OCI-LY1 (cell line): ENCODE data around the gene WDFY4.

Experiments used
- H2AFZ ChIP-seq: fragments of 200-600 bp; sonication (generic), shearing (Covaris generic); 2 replicates; pipeline ENCODE4 v1.6.0; 2014; ENCODE audit warnings: antibody characterized with exemption, mild to moderate bottlenecking, low read length
- H3F3A ChIP-seq: fragments of 200-600 bp; sonication (generic), shearing (Covaris generic); 2 replicates; pipeline ENCODE4 v1.6.0; 2014; ENCODE audit warnings: mild to moderate bottlenecking, antibody characterized with exemption, low read length, moderate library complexity; ENCODE audit not compliant: insufficient read depth
- H3K27ac ChIP-seq: fragments of 200-600 bp; sonication (generic); 2 replicates; pipeline ENCODE4 v1.5.1; 2014; ENCODE audit warnings: low read length, mixed run types, mild to moderate bottlenecking, low read depth; ENCODE audit not compliant: poor library complexity, severe bottlenecking
- H3K27me3 ChIP-seq: fragments of 200-600 bp; sonication (generic); 2 replicates; pipeline ENCODE4 v1.6.0; 2014; ENCODE audit warnings: antibody characterized with exemption, mild to moderate bottlenecking, low read length, moderate library complexity; ENCODE audit not compliant: insufficient read depth
- H3K36me3 ChIP-seq: fragments of 200-600 bp; sonication (generic); 2 replicates; pipeline ENCODE4 v1.6.1; 2014; ENCODE audit warnings: mild to moderate bottlenecking, antibody characterized with exemption, low read length, moderate library complexity, mixed read lengths; ENCODE audit not compliant: insufficient read depth
- H3K4me1 ChIP-seq: fragments of 200-600 bp; sonication (generic); 2 replicates; pipeline ENCODE4 v1.5.1; 2014; ENCODE audit warnings: mild to moderate bottlenecking, low read length, moderate library complexity; ENCODE audit not compliant: insufficient read depth, severe bottlenecking
- H3K4me2 ChIP-seq: fragments of 200-600 bp; sonication (generic), shearing (Covaris generic); 2 replicates; pipeline ENCODE4 v1.6.1; 2014; ENCODE audit warnings: low read length
- H3K4me3 ChIP-seq: fragments of 200-600 bp; sonication (generic); 2 replicates; pipeline ENCODE4 v1.5.1; 2014; ENCODE audit warnings: low read length, low read depth, mild to moderate bottlenecking, mixed read lengths; ENCODE audit not compliant: poor library complexity, severe bottlenecking
- H3K79me2 ChIP-seq: fragments of 200-600 bp; shearing (Covaris generic); 2 replicates; pipeline ENCODE4 v1.6.1; 2016; ENCODE audit warnings: mixed run types, low read length, mixed read lengths; ENCODE audit not compliant: insufficient read depth
- H3K9ac ChIP-seq: fragments of 200-600 bp; sonication (generic), shearing (Covaris generic); 2 replicates; pipeline ENCODE4 v1.6.1; 2014; ENCODE audit warnings: mild to moderate bottlenecking, low read length, mixed read lengths
- H3K9me2 ChIP-seq: fragments of 200-600 bp; sonication (generic), shearing (Covaris generic); 2 replicates; pipeline ENCODE4 v1.6.1; 2014; ENCODE audit warnings: low read depth, mild to moderate bottlenecking, low read length, mixed read lengths
- H3K9me3 ChIP-seq: fragments of 200-600 bp; shearing (Covaris generic); 2 replicates; pipeline ENCODE4 v1.6.1; 2014; ENCODE audit warnings: low read length, mixed read lengths
- H4K20me1 ChIP-seq: fragments of 200-600 bp; sonication (generic), shearing (Covaris generic); 2 replicates; pipeline ENCODE4 v1.6.0; 2016; ENCODE audit warnings: mild to moderate bottlenecking, low read length; ENCODE audit not compliant: insufficient read depth
- CTCF ChIP-seq: fragments of 200-600 bp; sonication (generic), shearing (Covaris generic); IDR thresholded peaks from 2 replicates; pipeline ENCODE4 v1.5.1; 2017; ENCODE audit warnings: mild to moderate bottlenecking, antibody characterized with exemption, low read length, moderate library complexity, mixed read lengths
- EZH2 ChIP-seq: fragments of 200-600 bp; sonication (generic), shearing (Covaris generic); IDR thresholded peaks from 2 replicates; pipeline ENCODE4 v1.8.0; 2017; ENCODE audit warnings: borderline replicate concordance, mixed run types, mild to moderate bottlenecking, antibody characterized with exemption, low read length, moderate library complexity, mixed read lengths

Gene WDFY4

GRCh38 chr10:48805848-48806247 lies 121.2 kb downstream of the WDFY4 start:
- no peaks in the 10 kb centered on the region for H3F3A ChIP-seq
- no peaks in the 10 kb centered on the region for H4K20me1 ChIP-seq
- no peaks in the 10 kb centered on the region for H3K79me2 ChIP-seq
- no peaks in the 10 kb centered on the region for H3K27me3 ChIP-seq
- H3K9me2 ChIP-seq, result no peaks in the 10 kb centered on the region
- H2AFZ ChIP-seq, result no peak overlapping the region
- H3K9ac ChIP-seq, result no peak overlapping the region
- no peak overlapping the region for H3K4me3 ChIP-seq
- H3K4me2 ChIP-seq, result no peak overlapping the region
- TF ChIP-seq CTCF (no peak), EZH2 (no peak)
- peaks cover 52% of the 10 kb centered on the region for H3K4me1 ChIP-seq
- H3K27ac ChIP-seq, result no peak overlapping the region
- H3K9me3 ChIP-seq, result no peaks in the 10 kb centered on the region
- H3K36me3 ChIP-seq, result peaks cover 96% of the 10 kb centered on the region

GRCh38 chr10:48806342-48806741 lies 121.7 kb downstream of the WDFY4 start:
- peaks cover 96% of the 10 kb centered on the region for H3K36me3 ChIP-seq
- no peak overlapping the region for H2AFZ ChIP-seq
- no peaks in the 10 kb centered on the region for H3K9me3 ChIP-seq
- H3K79me2 ChIP-seq, result no peaks in the 10 kb centered on the region
- H3K4me1 ChIP-seq, result peaks cover 47% of the 10 kb centered on the region
- H4K20me1 ChIP-seq, result no peaks in the 10 kb centered on the region
- H3F3A ChIP-seq, result no peaks in the 10 kb centered on the region
- TF ChIP-seq EZH2, result no peak
- no peak for TF ChIP-seq CTCF
- H3K27ac ChIP-seq, result no peak overlapping the region
- no peaks in the 10 kb centered on the region for H3K27me3 ChIP-seq
- no peaks in the 10 kb centered on the region for H3K9me2 ChIP-seq
- H3K9ac ChIP-seq, result no peak overlapping the region
- no peak overlapping the region for H3K4me3 ChIP-seq
- no peak overlapping the region for H3K4me2 ChIP-seq

- H3K4me3 ChIP-seq, result no peak overlapping the region
- H3K9me3 ChIP-seq, result no peaks in the 10 kb centered on the region
- H3K4me1 ChIP-seq, result peaks cover 31% of the 10 kb centered on the region
- TF ChIP-seq CTCF (no peak), EZH2 (no peak)
- peaks cover 98% of the 10 kb centered on the region for H3K36me3 ChIP-seq
- H4K20me1 ChIP-seq, result no peaks in the 10 kb centered on the region
- H2AFZ ChIP-seq, result no peak overlapping the region
- no peaks in the 10 kb centered on the region for H3K79me2 ChIP-seq
- no peaks in the 10 kb centered on the region for H3K9me2 ChIP-seq
- no peak overlapping the region for H3K4me2 ChIP-seq
- H3K27ac ChIP-seq, result no peak overlapping the region
- H3K9ac ChIP-seq, result no peak overlapping the region
- H3K27me3 ChIP-seq, result no peaks in the 10 kb centered on the region
- no peaks in the 10 kb centered on the region for H3F3A ChIP-seq
Observed at GRCh38 chr10:48807791-48808470, 123.3 kb downstream of the WDFY4 start.
